Heart left ventricle (tissue), 16 donors: Measurements from ENCODE around the gene RRP7A. TPM values are rescaled to one million over a fixed set of nuclear protein-coding genes. Genes with fewer than 3 reads are reported as not detected.
A peak's percentile ranks its signal among the peaks of the same experiment; 100 is the strongest.

Source experiments
- ATAC-seq, 4 donors: fragments of 200-7000 bp; cut with Tn5 transposase; one replicate each; pipeline ENCODE4 v1.9.1; 2020 to 2022; ENCODE audit warnings: moderate library complexity in 4 of 4, mild to moderate bottlenecking in 3 of 4, moderate number of reproducible peaks in 1 of 4
- DNase-seq, 5 donors: peaks; one replicate each; pipeline ENCODE4 v3.0.0-alpha.2; 2020
- H3K27ac ChIP-seq, 12 donors: fragments of 200-600 bp; sonication (generic) in 4 of 12; one replicate each; pipeline versions ENCODE4 v1.5.0 to v1.8.0; 2016 to 2022; ENCODE audit warnings: mild to moderate bottlenecking in 2 of 12
- H3K27me3 ChIP-seq, 9 donors: fragments of 200-600 bp; sonication (generic) in 2 of 9; one replicate each; pipeline versions ENCODE4 v1.5.1 to v1.8.0; 2016 to 2022; ENCODE audit warnings: mild to moderate bottlenecking in 3 of 9
- H3K36me3 ChIP-seq, 9 donors: fragments of 200-600 bp; sonication (generic) in 2 of 9; one replicate each; pipeline versions ENCODE4 v1.5.0 to v1.8.0; 2018 to 2022; ENCODE audit warnings: mild to moderate bottlenecking in 2 of 9
- H3K4me1 ChIP-seq, 12 donors: fragments of 200-600 bp; sonication (generic) in 4 of 12; one replicate each; pipeline versions ENCODE4 v1.5.0 to v1.8.0; 2016 to 2022; ENCODE audit warnings: mild to moderate bottlenecking in 3 of 12
- H3K4me3 ChIP-seq, 12 donors: fragments of 200-600 bp; sonication (generic) in 4 of 12; one replicate each; pipeline versions ENCODE4 v1.5.0 to v1.8.0; 2017 to 2022; ENCODE audit warnings: mild to moderate bottlenecking in 9 of 12, moderate library complexity in 4 of 12
- H3K9me3 ChIP-seq, 12 donors: fragments of 200-600 bp; sonication (generic) in 4 of 12; one replicate each; pipeline versions ENCODE4 v1.5.0 to v1.8.0; 2016 to 2022; ENCODE audit warnings: mild to moderate bottlenecking in 1 of 12
- CTCF ChIP-seq, 12 donors: fragments of 200-600 bp; sonication (generic) in 4 of 12; IDR thresholded peaks; one replicate each; pipeline versions ENCODE4 v1.5.0 to v1.8.0; 2018 to 2022; ENCODE audit warnings: antibody characterized with exemption in 12 of 12, mild to moderate bottlenecking in 5 of 12
- POLR2A ChIP-seq, 2 donors: fragments of 450-650 bp; IDR thresholded peaks; one replicate each; pipeline ENCODE4 v1.6.1; 2017; ENCODE audit warnings: antibody characterized with exemption in 2 of 2, mild to moderate bottlenecking in 2 of 2, moderate library complexity in 2 of 2
- WGBS, 4 donors: extraction: QIAGEN DNeasy Blood & Tissue Kit in 2 of 4; methylation state at CpG; one replicate each; pipeline versions ENCODE4 v1.1.5 to v1.1.7; 2013 to 2018; 5-methylcytosine and 5-hydroxymethylcytosine counted together
- intact Hi-C, 10 donors: fragments of 100-400 bp; cut with DNase I; formaldehyde crosslinking; loops; one replicate each; pipeline versions ENCODE4 v1.11.1 to v1.14.2; 2022
- polyA plus RNA-seq, 2 donors: library from polyadenylated mRNA; stranded (reverse); fragments of 200-250 nt; gene quantifications; one replicate each; pipeline ENCODE4 v1.2.3, GENCODE V29; 2013
- total RNA-seq, 9 donors: library from RNA; depleted of rRNA in 2 of 9; stranded (reverse); fragments of >200 nt in 2 of 9; fragmentation: NEBNext Ultra II Directional in 3 of 9; extraction: Animal tissue kit (Norgen Biotek cat#: 25700) in 3 of 9; gene quantifications; one replicate each; pipeline versions ENCODE4 v1.1.0 to v1.2.4, GENCODE V29; 2016 to 2023
- donor health status: ischemic (EF 13 %, LVEDD 7.1; RV severe dilation, severe dysfunction).
- donor health status: healthy with polysubstance abuse.
- donor health status: DM: no; HTN: yes; CAD: no.
- donor health status: DM: no; HTN: no; CAD: no.
- donor health status: ischemic (EF 25% LVEDD 6.9; RV normal size, moderate dysfunction).
- donor health status: ischemic (EF 25% LVEDD 5.7; RV mildly dilated, moderate dysfunction).
- donor health status: healthy.
- donor health status: DM: yes; HTN: yes; CAD: no.
- donor health status: ischemic (EF 35%, LVEDD 5.7; RV mildly dilated, moderate dysfunction).
- donor health status: nonischemic (EF 11% LVEDD 7.7; RV severe dilation, severe dysfunction).
- donor health status: DM: yes; HTN: yes; CAD: no.
- donor health status: PGD.
- donor health status: ischemic (EF 29% LVEDD 5.4; RV normal size, mild dysfunction).
- donor health status: nonischemic (EF 23%, LVEDD 6.1; RV moderate dilation, normal function).

Gene RRP7A
- total and polyA plus RNA-seq, 11 donors = 14.0 to 39.5 (median 25.6) TPM

- no peak for TF ChIP-seq CTCF (IDR thresholded peaks at IDR 0.05)
- TF ChIP-seq POLR2A (IDR thresholded peaks at IDR 0.05) = no peak
- ATAC-seq (no peak), DNase-seq (no peak)
- H3K27ac ChIP-seq = peak overlapping the region in 4 of 12 donors; percentile 1 to 53 (median 9)
- peaks cover 0 to 10% (median 0%) of the 10 kb centered on the region in 9 donors for H3K36me3 ChIP-seq
- intact Hi-C loops = no loop called here
- 67 to 89% (median 84%) methylated on average over 2 of the region's 2 CpGs for WGBS, 4 donors
- no peaks in the 10 kb centered on the region for H3K9me3 ChIP-seq
- H3K27me3 ChIP-seq = no peaks in the 10 kb centered on the region
- no peak overlapping the region for H3K4me3 ChIP-seq
- H3K4me1 ChIP-seq = peaks cover 0 to 19% (median 6%) of the 10 kb centered on the region in 12 donors
Measured at GRCh38 chr22:42562684-42563083, 43.1 kb upstream of the RRP7A start.

GRCh38 chr22:42562279-42562678, 42.7 kb upstream of the RRP7A start:
- Histone ChIP-seq H3K36me3 (peaks cover 0 to 10% (median 0%) of the 10 kb centered on the region in 9 donors), H3K27ac (peak overlapping the region in 6 of 12 donors; percentile 1 to 53 (median 16)), H3K27me3 (no peaks in the 10 kb centered on the region), H3K4me3 (no peak overlapping the region), H3K9me3 (no peaks in the 10 kb centered on the region), H3K4me1 (peaks cover 0 to 19% (median 6%) of the 10 kb centered on the region in 12 donors)
- DNase-seq (no peak), ATAC-seq (peak in 2 of 4 donors; percentile 12 to 25)
- TF ChIP-seq CTCF (IDR thresholded peaks at IDR 0.05) (no peak), POLR2A (IDR thresholded peaks at IDR 0.05) (no peak)
- intact Hi-C loops = no loop called here
- WGBS, 4 donors = 43 to 63% (median 51%) methylated on average over 8 of the region's 8 CpGs

GRCh38 chr22:42561856-42562255, 42.3 kb upstream of the RRP7A start:
- Histone ChIP-seq H3K27me3 (no peaks in the 10 kb centered on the region), H3K4me1 (peaks cover 0 to 19% (median 6%) of the 10 kb centered on the region in 12 donors), H3K36me3 (peaks cover 0 to 10% (median 0%) of the 10 kb centered on the region in 9 donors), H3K27ac (peak overlapping the region in 5 of 12 donors; percentile 1 to 53 (median 18)), H3K4me3 (no peak overlapping the region), H3K9me3 (no peaks in the 10 kb centered on the region)
- DNase-seq = no peak
- intact Hi-C loops = no loop called here
- peak in 1 of 4 donors; percentile 10 for ATAC-seq
- no peak for TF ChIP-seq CTCF (IDR thresholded peaks at IDR 0.05)
- no peak for TF ChIP-seq POLR2A (IDR thresholded peaks at IDR 0.05)
- WGBS, 4 donors = 39 to 57% (median 51%) methylated on average over 5 of the region's 5 CpGs

GRCh38 chr22:42560781-42561180, 41.2 kb upstream of the RRP7A start:
- TF ChIP-seq CTCF (IDR thresholded peaks at IDR 0.05) (peak in 11 of 12 donors; percentile 30 to 59 (median 52)), POLR2A (IDR thresholded peaks at IDR 0.05) (no peak)
- DNase-seq (no peak), ATAC-seq (peak in 2 of 4 donors; percentile 22 to 32)
- Histone ChIP-seq H3K27ac (no peak overlapping the region), H3K36me3 (peaks cover 0 to 5% (median 0%) of the 10 kb centered on the region in 9 donors), H3K9me3 (no peaks in the 10 kb centered on the region), H3K4me1 (peaks cover 0 to 19% (median 6%) of the 10 kb centered on the region in 12 donors), H3K27me3 (no peaks in the 10 kb centered on the region), H3K4me3 (no peak overlapping the region)
- intact Hi-C loops = no loop called here
- 79 to 82% (median 80%) methylated on average over 7 of the region's 7 CpGs for WGBS, 4 donors
